UCSD-AML1 (cell line): Measurements from ENCODE around the gene ELOVL4.

Source experiments
- DNase-seq: peaks from one replicate; lab custom pipeline; 2025; ENCODE audit not compliant: unreplicated experiment; lab: John Stamatoyannopoulos, UW

The ELOVL4 gene

GRCh38 chr6:79913369-79913768 is 34.0 kb downstream of the ELOVL4 start:
- no peak for DNase-seq

DNA sequence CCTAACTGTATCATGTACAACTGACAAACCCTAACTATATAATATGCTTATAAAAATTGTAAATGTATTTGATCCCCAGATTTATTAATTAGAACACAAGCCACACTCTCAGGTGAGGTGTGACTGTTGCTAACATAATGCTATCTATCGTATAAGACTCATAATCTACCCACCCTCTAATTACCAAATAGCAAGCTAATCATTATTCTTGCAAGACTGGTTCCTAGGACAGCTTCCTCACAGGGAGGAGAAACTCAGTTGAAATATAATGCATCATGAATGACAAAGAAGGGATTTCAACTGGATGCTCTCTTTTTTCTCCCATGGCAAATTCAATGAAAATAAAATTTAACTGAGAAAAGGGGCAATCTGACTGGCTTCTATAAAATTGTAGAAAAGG is 35.4 kb downstream of the ELOVL4 start:
- no peak for DNase-seq

- DNase-seq: no peak
Measured at GRCh38 chr6:79909517-79909916, 37.8 kb downstream of the ELOVL4 start.

DNA sequence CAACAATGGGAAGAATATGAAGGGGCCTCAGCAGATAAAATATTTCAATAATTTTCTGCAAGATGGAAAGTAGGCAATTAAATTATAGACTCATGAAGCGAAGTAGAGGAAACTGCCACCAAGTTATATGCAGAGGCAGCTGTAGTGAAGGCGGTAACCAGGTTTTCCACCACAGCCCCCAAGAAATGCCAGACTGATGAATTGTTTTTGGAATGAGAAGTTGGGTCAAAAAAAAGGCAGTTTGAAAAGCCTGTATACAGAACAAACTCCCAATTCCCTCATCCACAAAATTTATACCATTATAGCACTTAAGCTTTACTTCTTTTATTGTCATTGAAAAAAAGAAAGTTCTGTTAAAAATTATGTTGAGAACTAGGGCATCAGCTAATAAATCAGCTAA is 45.3 kb downstream of the ELOVL4 start:
- DNase-seq: no peak

DNA sequence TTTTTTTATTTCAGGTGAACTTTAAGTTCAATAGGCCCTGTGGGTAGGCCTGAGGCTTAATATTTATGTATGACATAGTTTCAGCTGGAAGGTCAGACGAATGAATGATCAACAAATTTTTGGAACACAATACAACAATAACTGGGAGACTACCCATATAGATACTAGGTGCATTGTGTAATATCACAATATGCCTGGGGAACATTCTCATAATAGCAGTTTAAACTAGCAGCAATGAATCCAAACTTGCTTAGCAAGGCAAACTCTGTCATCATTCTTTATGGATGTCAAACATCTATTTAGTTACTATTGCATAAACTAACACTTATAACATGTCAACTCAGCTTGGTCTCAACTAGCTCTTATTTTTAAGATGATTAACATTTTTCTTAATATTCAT is 49.3 kb downstream of the ELOVL4 start:
- DNase-seq: no peak

DNA sequence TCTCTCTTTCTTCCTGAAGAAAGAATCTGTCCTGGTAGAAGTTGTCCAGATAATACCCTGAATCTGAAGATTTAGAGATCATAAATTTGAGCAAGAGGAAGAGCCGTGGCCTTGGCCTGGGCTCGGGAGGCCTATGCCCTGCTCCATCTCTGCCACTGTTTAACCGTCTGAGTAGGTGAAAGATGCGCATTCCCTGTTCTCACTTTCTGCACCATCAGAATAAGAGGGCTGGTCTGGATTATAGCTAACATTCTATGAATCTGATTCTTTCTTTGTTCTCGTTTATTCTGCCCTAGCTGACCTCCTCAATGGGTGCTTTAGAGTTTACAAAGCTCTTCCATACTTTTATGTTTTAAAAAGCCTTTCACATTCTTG is 51.3 kb downstream of the ELOVL4 start:
- no peak for DNase-seq

DNA sequence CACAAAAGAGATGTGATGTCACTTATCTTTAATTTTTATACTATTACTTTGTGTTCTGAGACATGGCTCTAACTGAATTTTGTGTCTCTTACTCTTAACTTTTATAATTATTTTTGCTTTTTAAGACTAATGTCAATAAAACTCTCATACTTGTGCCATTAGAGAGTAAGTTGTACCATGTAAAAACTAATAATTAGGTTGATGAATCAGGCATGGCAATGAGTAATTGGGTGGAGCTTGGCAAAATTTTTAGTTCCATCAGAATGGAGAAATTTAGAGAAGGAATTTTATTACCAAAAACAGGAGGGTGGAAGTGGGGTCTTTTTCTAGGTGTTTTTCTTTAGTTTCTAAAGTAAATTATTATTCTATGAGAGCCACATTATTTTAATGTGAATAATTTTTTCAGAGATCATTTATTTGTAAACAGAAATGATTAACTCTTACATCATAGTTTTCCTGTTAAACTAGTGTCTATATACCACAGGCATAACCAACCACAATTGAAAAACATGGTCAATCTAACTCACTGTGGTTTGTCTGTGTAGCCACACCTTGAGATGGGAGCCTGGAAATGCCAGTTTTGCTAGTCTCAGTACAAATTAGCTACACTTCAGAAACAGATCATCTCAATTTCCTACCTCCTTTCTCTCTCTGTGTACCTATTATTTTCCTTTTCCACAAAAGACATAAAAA is 51.8 kb downstream of the ELOVL4 start:
- no peak for DNase-seq

DNA sequence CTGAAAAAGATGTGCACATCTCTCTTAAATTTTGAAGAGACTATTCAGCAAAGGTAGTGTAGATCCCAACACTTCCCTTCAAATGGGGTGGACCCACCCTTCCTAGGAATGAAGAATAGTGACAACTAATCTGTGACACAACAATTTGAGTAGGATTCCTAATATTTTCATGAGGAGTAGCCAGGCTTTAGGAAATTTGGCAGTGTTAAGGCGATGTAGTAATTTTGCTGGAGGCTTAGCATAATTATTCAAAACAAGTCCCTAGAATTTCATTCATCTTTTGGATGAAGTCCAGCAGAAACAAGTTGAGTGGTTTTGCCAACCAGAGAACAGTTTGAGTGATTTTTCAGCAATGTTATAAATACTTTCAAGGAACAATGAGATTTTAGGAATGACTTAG is 52.4 kb downstream of the ELOVL4 start:
- DNase-seq: no peak

DNA sequence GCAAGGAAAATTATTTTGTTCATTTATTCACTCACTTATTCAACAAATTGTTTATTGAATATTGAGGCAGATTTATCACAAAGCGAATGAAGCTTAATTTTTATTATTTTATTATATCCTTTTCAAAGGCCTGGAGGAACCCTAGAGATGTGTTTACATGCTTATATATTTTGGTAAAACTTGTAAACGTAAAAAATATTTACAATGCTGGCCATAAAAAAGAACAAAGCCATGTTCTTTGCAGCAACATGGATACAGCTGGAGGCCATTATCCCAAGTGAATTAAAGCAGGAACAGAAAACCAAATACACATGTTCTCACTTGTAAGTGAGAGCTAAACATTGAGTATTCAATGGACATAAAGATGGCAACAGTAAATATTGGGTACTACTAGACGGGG is 58.8 kb downstream of the ELOVL4 start:
- no peak for DNase-seq

DNA sequence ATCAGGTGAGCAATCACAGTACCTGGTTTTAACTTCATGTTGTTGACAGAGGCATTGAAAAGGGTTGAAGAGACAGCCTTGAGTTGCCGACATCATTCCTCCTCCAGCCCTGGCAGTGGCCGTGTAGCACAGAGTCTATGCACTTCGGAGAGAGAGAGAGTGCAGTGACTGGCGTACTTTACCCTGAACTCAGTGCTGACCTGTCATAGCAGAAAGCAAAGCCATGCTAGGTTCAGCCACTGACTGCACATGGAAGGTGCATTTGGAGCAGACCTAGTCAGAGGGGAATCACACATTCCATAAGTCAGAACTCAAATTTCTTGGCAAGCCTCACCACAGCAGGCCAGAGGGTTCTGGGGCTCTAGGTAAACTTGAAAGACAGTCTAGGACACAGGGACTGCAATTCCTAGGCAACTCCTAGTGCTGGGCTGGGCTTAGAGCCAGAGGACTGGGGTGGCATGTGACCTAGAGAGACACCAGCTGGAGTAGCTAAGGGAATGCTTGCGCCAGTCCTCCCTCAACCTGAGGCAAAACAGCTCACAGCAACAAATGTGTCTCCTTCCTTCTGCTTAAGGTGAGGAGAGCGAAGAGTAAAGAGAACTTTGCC is 69.1 kb downstream of the ELOVL4 start:
- no peak for DNase-seq

DNA sequence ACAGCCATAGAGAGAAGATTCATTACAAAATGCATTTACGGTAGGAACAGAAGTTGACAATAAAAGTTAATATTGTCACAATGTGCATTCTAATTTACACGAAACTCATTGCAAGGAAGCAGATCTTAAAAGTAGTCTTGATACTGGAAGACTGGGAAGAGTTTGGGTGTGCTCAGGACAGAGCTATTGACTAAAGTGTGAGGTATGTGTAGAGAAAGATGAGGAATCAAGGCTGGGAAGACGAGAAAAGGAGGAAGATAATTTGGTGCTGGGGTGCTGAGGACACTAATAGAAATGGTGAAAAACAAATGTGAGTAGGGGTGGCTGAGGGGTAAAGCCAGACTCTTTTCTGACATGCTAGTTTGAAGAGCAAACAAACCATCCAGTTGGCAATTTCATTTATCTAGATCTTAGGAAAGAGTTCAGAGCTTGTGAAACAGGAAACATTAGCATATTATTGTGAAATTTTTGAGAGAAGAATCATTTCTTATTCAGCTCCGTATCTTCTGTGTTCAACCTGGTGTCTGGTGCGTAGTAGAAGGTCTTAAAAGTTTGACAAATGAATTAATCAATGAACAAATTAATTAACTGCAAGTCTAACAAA is 72.7 kb downstream of the ELOVL4 start:
- no peak for DNase-seq

- no peak for DNase-seq
Measured at GRCh38 chr6:79872986-79873385, 74.4 kb downstream of the ELOVL4 start.

DNA sequence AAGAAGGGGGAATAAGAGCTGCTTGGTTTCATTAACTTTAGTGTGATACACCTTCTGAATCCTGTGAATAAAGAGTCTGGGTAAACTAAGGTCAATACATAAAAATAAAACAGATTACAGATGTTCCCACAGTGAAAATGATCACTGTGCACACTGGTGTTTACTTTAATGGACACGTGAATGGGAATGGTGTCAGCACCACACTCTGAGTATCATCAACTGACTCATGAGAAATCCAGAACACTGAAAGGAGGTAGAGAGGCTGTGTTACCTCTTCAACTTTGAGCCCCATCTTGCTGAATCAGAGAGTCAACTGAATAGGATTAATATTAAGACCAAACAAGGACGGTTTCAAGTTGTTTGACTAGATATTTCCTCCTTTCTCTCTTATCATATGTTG is 75.0 kb downstream of the ELOVL4 start:
- no peak for DNase-seq

DNA sequence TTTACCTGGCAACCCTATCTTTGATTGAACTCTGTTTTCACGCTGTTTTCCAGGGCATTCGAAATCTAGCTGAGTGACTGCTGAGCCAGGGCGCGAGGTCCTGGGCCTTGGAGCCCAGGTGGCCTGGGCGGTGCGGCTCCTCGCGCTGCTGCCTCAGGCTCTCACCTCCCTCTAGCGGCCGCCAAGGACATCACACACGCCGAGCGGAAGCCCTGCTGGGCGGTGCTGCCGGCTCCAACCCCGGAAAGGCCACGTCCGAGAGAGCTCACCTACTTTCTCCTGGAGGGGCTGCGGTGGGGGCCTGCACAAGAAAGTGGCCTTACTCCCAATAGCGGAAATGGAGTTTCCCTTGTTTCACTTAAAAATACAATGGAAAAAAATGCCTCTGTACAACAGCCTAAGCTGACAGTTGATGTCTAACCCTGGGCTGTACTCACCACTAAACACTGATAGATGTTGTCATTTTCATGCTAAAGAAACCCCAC is 77.7 kb downstream of the ELOVL4 start:
- DNase-seq: peak; percentile 73

GRCh38 chr6:79869184-79869583 is 78.2 kb downstream of the ELOVL4 start:
- DNase-seq: no peak

GRCh38 chr6:79868098-79868722 is 79.1 kb downstream of the ELOVL4 start:
- no peak for DNase-seq
